ENCODE results near the gene ZNF865.

Gene ZNF865

DNA sequence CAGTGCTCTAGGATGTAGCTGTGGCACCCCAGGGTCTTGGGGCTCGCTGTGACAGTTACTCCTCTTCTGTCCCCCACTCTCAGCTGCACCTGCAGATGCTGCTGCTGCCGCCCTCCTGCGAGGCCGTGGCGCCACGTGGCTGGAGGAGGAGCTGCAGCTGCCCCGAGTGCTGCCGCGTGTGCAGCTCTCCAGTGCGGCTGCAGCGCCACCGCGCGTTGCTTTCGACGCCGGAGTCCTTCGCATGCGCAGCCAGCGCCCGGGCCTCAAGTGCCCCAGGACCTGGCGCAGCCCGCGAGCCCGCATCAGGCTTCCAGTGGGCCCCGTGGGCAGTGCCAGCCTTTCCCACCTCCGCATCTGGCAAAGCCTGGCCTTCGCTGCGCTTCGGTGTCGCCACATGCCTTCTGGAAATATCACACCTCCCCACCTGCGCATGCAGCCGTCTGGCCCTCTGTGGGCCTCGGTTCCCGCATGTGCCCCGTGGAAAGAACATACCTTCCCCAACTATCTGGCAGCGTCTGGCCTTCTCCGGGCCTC, 34.7 kb downstream of the ZNF865 start:
- in situ Hi-C loops (cut with MboI; ENCODE audit: low sequenced_read_pairs, unreplicated experiment): no loop called here
- TF ChIP-seq, protein P1, sequence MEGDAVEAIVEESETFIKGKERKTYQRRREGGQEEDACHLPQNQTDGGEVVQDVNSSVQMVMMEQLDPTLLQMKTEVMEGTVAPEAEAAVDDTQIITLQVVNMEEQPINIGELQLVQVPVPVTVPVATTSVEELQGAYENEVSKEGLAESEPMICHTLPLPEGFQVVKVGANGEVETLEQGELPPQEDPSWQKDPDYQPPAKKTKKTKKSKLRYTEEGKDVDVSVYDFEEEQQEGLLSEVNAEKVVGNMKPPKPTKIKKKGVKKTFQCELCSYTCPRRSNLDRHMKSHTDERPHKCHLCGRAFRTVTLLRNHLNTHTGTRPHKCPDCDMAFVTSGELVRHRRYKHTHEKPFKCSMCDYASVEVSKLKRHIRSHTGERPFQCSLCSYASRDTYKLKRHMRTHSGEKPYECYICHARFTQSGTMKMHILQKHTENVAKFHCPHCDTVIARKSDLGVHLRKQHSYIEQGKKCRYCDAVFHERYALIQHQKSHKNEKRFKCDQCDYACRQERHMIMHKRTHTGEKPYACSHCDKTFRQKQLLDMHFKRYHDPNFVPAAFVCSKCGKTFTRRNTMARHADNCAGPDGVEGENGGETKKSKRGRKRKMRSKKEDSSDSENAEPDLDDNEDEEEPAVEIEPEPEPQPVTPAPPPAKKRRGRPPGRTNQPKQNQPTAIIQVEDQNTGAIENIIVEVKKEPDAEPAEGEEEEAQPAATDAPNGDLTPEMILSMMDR (IDR thresholded peaks at IDR 0.05; ENCODE audit: borderline replicate concordance, control extremely low read depth, extremely low read depth, insufficient read depth, missing control alignments): peak; percentile 12
- peak; percentile 59 for DNase-seq (ENCODE audit: low spot score)

DNA sequence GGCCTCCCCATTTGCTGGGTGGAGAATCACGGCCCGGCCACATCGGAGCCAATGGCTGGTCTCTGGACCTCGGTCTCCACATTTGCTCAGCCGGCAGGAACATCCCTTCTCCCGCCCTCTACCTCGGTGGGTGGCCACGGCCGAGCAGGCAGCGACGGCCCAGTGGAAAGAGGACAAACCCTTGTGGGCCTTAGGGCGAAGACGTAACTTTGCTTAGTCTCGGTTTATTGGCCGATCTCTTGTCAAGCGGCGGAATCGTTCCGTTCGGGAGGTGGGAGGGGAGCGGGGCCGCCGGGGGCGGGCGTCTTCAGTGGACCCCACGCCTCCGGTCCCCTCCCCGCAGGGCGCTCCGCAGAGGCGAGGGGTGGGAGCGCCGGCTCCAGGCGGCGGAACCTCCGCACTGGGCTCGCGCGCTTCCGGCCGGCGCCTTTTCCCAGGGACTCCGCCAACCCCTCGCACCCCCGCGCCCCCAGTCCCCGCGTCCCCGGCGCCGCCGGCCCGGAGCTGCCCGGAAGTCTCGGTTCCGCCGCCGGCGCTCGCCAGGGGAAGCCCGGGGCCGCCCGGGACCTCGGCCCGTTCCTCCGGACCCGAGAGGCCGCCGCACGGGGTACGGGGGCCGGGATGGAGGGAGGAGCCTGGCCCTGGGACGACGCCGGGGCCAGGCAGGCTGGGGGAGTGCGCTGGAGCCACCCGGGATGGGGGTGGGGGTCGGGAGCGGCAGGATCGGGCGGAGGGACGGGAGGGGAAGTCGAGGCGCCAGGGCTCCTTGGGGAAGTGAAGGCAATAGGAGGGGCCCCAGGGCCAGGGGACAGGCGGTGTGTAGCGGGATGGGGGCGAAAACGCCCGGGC, 35.4 kb downstream of the ZNF865 start, which contains the start of gene ZNF580:
ZNF580 (plus strand) TSS at position 426 of the 849 bp plus-strand sequence. CDS start 1,507 bp downstream, outside the sequence.
- TF ChIP-seq, protein P1 (IDR thresholded peaks at IDR 0.05; ENCODE audit: borderline replicate concordance, control extremely low read depth, extremely low read depth, insufficient read depth, missing control alignments): no peak
- in situ Hi-C loops (cut with MboI; ENCODE audit: low sequenced_read_pairs, unreplicated experiment): no loop called here
- peak; percentile 82 for DNase-seq (ENCODE audit: low spot score)

DNA sequence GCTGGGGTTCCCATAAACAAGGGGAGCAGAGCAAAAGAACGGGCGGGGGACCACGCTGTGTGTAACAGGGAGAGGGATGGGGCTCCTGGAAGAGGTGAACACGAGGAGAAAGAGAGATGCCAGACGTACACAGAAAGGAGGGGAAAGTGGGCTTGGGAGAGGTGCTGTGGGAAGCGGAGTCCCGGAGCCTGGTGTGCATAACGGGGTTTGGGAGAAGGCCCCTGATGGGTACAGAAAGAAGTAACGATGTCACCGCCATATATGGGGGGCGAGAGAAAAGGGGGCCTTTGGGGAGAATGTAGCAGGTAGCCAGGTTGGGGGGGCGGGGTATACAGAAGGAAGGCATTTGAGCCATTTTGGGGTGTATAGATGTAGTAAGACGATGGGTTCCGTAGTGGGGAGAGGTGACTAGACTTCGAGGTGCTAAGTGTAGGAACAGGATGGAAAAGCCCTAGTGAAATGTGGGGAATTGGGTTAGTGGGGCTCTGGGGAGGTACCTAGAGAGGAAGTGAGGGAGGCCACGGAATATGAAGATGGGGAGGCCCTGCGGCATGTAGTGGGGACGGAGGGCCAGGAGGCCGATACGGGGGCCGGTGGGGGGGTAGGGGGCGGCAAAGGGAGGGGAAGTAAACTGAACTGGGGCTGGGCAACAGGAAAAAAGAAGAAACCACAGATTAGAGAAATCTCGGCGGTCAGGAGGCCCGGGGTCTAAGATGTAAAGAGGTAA, 36.1 kb downstream of the ZNF865 start:
- no peak for DNase-seq (ENCODE audit: low spot score)
- in situ Hi-C loops (cut with MboI; ENCODE audit: low sequenced_read_pairs, unreplicated experiment): no loop called here
- TF ChIP-seq, protein P1 (IDR thresholded peaks at IDR 0.05; ENCODE audit: borderline replicate concordance, control extremely low read depth, extremely low read depth, insufficient read depth, missing control alignments): no peak

DNA sequence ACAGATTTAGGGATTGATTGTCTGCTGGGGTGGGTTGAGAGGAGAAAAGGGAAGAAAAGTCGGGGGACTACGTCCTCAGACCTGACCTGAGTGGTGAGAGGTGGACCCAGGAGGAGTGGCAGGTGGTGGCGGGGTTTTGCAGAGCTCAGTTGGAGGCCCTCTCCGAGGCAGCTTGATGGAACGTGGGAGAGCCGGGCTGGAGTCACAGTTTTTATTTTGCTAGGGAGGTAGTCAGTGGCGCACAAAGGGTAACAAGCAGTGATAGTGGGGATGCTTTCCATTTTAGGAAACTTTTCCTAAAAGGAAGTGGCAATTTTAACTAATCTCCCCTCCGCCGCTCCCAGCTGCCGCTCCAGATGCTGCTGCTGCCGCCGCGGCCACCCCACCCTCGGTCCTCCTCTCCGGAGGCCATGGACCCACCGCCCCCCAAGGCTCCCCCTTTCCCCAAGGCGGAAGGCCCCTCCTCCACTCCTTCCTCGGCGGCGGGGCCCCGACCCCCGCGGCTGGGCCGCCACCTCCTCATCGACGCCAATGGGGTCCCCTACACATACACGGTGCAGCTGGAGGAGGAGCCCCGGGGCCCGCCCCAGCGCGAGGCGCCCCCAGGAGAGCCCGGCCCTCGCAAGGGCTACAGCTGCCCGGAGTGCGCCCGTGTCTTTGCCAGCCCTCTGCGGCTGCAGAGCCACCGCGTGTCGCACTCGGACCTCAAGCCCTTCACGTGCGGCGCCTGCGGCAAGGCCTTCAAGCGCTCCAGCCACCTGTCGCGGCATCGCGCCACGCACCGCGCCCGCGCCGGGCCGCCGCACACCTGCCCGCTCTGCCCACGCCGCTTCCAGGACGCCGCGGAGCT, 36.9 kb downstream of the ZNF865 start:
- DNase-seq (ENCODE audit: low spot score): no peak
- in situ Hi-C loops (cut with MboI; ENCODE audit: low sequenced_read_pairs, unreplicated experiment): no loop called here
- TF ChIP-seq, protein P1 (IDR thresholded peaks at IDR 0.05; ENCODE audit: borderline replicate concordance, control extremely low read depth, extremely low read depth, insufficient read depth, missing control alignments): no peak

DNA sequence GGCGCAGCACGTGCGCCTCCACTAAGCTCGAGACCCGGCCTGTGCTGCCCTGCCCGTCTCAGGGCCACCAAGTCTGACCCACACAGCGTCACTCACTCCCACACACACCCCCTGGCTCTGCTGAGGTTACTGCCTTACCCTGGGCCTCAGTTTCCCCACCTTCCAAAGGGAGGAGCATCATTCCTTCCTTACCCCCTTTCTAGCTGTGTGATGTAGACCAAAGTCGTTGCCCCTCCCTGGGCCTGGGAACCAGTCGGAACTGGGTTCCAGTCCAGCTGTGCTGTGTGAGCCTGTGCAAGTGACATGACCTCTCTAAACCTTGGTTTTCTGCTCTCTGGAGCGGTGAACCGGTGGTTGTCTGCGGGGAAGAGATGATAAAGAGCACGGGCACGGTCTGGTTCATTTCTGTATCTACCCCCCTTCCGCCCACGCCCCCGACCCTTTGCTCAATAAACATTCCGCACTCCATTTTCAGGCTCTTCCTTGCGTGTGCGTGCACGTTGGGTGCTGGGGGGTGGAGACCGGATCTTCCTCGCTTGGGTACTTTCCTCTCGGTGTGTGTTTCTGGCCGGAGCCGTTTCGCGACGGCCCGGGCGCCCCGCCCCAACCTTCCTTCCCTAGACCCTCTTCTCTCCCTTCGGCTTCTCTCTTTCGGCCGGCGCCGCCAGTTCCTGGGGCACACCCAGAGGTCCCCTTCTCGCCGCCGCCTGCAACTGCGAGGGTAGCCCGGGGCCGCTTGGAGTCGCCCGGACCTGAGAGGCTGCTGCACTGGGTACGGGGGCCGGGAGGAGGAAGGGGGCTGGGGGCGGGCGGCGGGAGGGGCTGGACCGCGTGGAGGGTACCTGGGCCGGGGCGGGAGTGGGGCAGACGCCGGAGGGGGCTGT, 37.8 kb downstream of the ZNF865 start, which contains the start of gene ZNF581:
ZNF581 (plus strand) TSS at position 647 of the 884 bp plus-strand sequence. CDS start 923 bp downstream, outside the sequence.
- peak; percentile 86 for DNase-seq (ENCODE audit: low spot score)
- in situ Hi-C loops (cut with MboI; ENCODE audit: low sequenced_read_pairs, unreplicated experiment): no loop called here
- TF ChIP-seq, protein P1 (IDR thresholded peaks at IDR 0.05; ENCODE audit: borderline replicate concordance, control extremely low read depth, extremely low read depth, insufficient read depth, missing control alignments): no peak
